ENCODE measurements around the gene B3GLCT. TPM values are rescaled to one million over a fixed set of nuclear protein-coding genes. Genes with fewer than 3 reads are reported as not detected.

B3GLCT gene
- total RNA-seq, 3 donors from 2014 or later: 7.5 to 19.2 (median 10.5) TPM

DNA sequence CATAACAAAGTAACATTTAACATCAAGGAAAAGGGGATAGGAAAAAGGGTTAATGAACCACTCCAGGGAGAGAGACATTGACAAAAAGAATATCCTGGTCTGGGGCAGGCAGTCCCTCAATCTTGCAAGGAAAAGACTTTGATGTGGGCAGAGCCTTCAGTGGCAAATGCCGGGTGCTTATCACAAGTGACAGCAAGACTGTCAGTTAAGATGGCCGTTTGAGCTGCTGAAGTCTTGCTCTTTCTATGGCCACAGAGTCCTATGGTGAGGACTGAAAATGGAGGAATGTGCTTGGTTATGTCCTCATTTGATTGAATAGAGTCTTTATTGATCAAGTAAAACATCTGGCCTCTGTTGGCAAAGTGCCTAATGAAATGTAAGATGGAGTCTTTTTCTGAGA is 112.1 kb downstream of the B3GLCT start:
- Histone ChIP-seq H3K27ac (no peak overlapping the region), H3K9me3 (peaks cover 39 to 66% of the 10 kb centered on the region in 2 donors), H3K36me3 (no peaks in the 10 kb centered on the region), H3K4me3 (no peak overlapping the region), H3K4me1 (no peaks in the 10 kb centered on the region), H3K27me3 (no peaks in the 10 kb centered on the region)
- TF ChIP-seq POLR2AphosphoS5 (IDR thresholded peaks at IDR 0.05) (no peak), POLR2A (IDR thresholded peaks at IDR 0.05) (no peak)
- TF ChIP-seq, protein P1, sequence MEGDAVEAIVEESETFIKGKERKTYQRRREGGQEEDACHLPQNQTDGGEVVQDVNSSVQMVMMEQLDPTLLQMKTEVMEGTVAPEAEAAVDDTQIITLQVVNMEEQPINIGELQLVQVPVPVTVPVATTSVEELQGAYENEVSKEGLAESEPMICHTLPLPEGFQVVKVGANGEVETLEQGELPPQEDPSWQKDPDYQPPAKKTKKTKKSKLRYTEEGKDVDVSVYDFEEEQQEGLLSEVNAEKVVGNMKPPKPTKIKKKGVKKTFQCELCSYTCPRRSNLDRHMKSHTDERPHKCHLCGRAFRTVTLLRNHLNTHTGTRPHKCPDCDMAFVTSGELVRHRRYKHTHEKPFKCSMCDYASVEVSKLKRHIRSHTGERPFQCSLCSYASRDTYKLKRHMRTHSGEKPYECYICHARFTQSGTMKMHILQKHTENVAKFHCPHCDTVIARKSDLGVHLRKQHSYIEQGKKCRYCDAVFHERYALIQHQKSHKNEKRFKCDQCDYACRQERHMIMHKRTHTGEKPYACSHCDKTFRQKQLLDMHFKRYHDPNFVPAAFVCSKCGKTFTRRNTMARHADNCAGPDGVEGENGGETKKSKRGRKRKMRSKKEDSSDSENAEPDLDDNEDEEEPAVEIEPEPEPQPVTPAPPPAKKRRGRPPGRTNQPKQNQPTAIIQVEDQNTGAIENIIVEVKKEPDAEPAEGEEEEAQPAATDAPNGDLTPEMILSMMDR (IDR thresholded peaks at IDR 0.05): no peak
- no peak for DNase-seq (ENCODE audit: low spot score in 2 of 2)
- intact Hi-C loops (cut with DNase I; ENCODE audit: low total_unique reads): no loop called here

- Histone ChIP-seq H3K27me3 (no peaks in the 10 kb centered on the region), H3K4me3 (no peak overlapping the region), H3K27ac (no peak overlapping the region), H3K36me3 (no peaks in the 10 kb centered on the region), H3K4me1 (no peaks in the 10 kb centered on the region), H3K9me3 (peaks cover 32 to 50% of the 10 kb centered on the region in 2 donors)
- intact Hi-C loops (cut with DNase I; ENCODE audit: low total_unique reads): no loop called here
- no peak for TF ChIP-seq POLR2A (IDR thresholded peaks at IDR 0.05)
- TF ChIP-seq, protein P1 (IDR thresholded peaks at IDR 0.05): no peak
- TF ChIP-seq POLR2AphosphoS5 (IDR thresholded peaks at IDR 0.05): no peak
- DNase-seq (ENCODE audit: low spot score in 2 of 2): no peak
Measured at GRCh38 chr13:31314961-31315360, 115.2 kb downstream of the B3GLCT start.

DNA sequence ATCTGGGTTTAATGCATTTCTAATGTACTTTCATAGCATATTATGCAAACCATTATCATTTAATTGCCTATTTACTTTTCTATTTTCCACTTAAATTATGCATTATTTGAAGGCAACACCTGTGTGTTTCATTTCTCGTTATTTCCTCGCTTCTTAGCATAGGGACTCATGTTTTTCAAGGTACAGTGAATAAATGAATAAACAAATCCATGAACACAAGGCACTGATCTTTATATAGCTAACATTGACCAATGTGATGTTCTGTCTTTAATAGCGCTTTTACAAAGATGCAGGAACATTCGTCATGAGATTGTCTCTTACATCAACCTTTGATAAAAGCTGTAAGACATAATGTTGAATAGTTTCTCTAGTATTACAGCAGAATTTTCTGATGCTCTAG is 121.2 kb downstream of the B3GLCT start:
- no peaks in the 10 kb centered on the region for H3K4me1 ChIP-seq
- peaks cover 2 to 3% of the 10 kb centered on the region in 2 donors for H3K9me3 ChIP-seq
- H3K27me3 ChIP-seq: no peaks in the 10 kb centered on the region
- TF ChIP-seq POLR2AphosphoS5 (IDR thresholded peaks at IDR 0.05) (no peak), POLR2A (IDR thresholded peaks at IDR 0.05) (no peak)
- TF ChIP-seq, protein P1 (IDR thresholded peaks at IDR 0.05): no peak
- DNase-seq (ENCODE audit: low spot score in 2 of 2): no peak
- intact Hi-C loops (cut with DNase I; ENCODE audit: low total_unique reads): no loop called here
- no peak overlapping the region for H3K4me3 ChIP-seq
- H3K36me3 ChIP-seq: no peaks in the 10 kb centered on the region
- no peak overlapping the region for H3K27ac ChIP-seq

GRCh38 chr13:31321457-31321856 is 121.7 kb downstream of the B3GLCT start:
- intact Hi-C loops (cut with DNase I; ENCODE audit: low total_unique reads): no loop called here
- TF ChIP-seq, protein P1 (IDR thresholded peaks at IDR 0.05): no peak
- TF ChIP-seq POLR2AphosphoS5 (IDR thresholded peaks at IDR 0.05): no peak
- no peak for TF ChIP-seq POLR2A (IDR thresholded peaks at IDR 0.05)
- no peaks in the 10 kb centered on the region for H3K36me3 ChIP-seq
- no peak overlapping the region for H3K27ac ChIP-seq
- no peaks in the 10 kb centered on the region for H3K27me3 ChIP-seq
- H3K4me1 ChIP-seq: no peaks in the 10 kb centered on the region
- no peaks in the 10 kb centered on the region for H3K9me3 ChIP-seq
- DNase-seq (ENCODE audit: low spot score in 2 of 2): no peak
- no peak overlapping the region for H3K4me3 ChIP-seq

- intact Hi-C loops (cut with DNase I; ENCODE audit: low total_unique reads): no loop called here
- no peak for TF ChIP-seq POLR2A (IDR thresholded peaks at IDR 0.05)
- no peak for TF ChIP-seq POLR2AphosphoS5 (IDR thresholded peaks at IDR 0.05)
- TF ChIP-seq, protein P1 (IDR thresholded peaks at IDR 0.05): no peak
- Histone ChIP-seq H3K27me3 (no peaks in the 10 kb centered on the region), H3K4me1 (no peaks in the 10 kb centered on the region), H3K27ac (no peak overlapping the region), H3K36me3 (no peaks in the 10 kb centered on the region), H3K9me3 (no peaks in the 10 kb centered on the region), H3K4me3 (no peak overlapping the region)
- DNase-seq (ENCODE audit: low spot score in 2 of 2): no peak
Measured at GRCh38 chr13:31322026-31322425, 122.3 kb downstream of the B3GLCT start.

All from breast epithelium (tissue), 4 donors.